Measurements from ENCODE around the gene RBBP4. TPM values are rescaled to one million over a fixed set of nuclear protein-coding genes. Genes with fewer than 3 reads are reported as not detected.

RBBP4 gene
- total and polyA plus RNA-seq, 3 donors from 2014 or later = 289 to 344 (median 296) TPM

DNA sequence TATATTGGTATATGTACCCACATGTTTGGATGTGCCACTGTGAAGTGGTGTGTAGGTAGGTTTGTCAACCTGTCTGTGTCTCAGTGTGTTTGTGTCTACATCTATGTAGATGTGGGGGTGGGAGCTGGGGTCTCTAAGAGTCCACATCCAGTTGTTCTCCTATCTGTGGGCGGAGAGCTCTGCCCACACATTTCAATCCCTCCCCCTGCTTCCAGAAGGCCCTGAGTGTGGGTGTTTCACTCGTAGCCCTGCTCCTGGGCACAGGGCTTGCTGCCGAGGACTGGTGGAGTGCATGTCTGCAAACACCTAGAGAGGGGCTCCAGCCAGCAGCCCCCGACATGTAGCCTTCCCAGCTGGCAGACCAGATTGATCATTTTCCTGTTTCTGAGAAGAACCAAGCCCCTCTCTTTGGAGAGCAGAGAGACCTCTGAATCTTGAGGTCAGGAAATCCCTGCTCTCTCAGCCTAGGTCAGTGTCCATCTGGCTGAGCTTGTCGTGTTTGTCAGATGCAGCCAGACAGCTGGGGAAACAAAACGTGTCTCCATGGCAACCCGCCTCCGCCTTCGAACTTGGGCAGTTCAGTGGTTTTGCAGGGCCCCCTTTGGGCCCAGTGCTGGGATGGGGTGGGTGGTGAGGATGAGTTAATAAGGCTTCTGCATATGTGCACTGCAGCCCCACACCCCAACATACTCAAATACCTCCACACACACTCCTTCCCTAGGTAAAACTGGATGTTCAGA lies 82.7 kb downstream of the RBBP4 start:
- H3K36me3 ChIP-seq (ENCODE audit: low read depth, missing control alignments) = no peaks in the 10 kb centered on the region
- H3K27ac ChIP-seq = no peak overlapping the region
- peaks cover 34% of the 10 kb centered on the region for H3K4me1 ChIP-seq
- no peaks in the 10 kb centered on the region for H3K9me3 ChIP-seq
- DNase-seq = no peak
- TF ChIP-seq POLR2A (IDR thresholded peaks at IDR 0.05) = no peak
- TF ChIP-seq, protein P1, sequence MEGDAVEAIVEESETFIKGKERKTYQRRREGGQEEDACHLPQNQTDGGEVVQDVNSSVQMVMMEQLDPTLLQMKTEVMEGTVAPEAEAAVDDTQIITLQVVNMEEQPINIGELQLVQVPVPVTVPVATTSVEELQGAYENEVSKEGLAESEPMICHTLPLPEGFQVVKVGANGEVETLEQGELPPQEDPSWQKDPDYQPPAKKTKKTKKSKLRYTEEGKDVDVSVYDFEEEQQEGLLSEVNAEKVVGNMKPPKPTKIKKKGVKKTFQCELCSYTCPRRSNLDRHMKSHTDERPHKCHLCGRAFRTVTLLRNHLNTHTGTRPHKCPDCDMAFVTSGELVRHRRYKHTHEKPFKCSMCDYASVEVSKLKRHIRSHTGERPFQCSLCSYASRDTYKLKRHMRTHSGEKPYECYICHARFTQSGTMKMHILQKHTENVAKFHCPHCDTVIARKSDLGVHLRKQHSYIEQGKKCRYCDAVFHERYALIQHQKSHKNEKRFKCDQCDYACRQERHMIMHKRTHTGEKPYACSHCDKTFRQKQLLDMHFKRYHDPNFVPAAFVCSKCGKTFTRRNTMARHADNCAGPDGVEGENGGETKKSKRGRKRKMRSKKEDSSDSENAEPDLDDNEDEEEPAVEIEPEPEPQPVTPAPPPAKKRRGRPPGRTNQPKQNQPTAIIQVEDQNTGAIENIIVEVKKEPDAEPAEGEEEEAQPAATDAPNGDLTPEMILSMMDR (IDR thresholded peaks at IDR 0.05) = no peak
- no peak overlapping the region for H3K4me3 ChIP-seq
- intact Hi-C loops (cut with DNase I; ENCODE audit: low total_unique reads) = no loop called here
- 60 to 65% methylated on average over 1 to 9 of the region's 9 CpGs for WGBS, 2 donors
- no peaks in the 10 kb centered on the region for H3K27me3 ChIP-seq

Small RNAs within 50 kb of the gene (small RNA-seq; reads per million reads assigned to genes)
- gene RF00019 = 0 reads per million in 2 donors

Other genes starting within 250 kb of the RBBP4 start
- gene ZBTB8B, start 186.1 kb upstream of the RBBP4 start, total RNA-seq = under 1 TPM; 0.50 to 0.55 TPM
- 0.21 TPM for gene ZBTB8B, start 186.1 kb upstream of the RBBP4 start, polyA plus RNA-seq (ENCODE audit: insufficient read depth, low read depth, low replicate concordance)
- gene ZBTB8A, start 111.8 kb upstream of the RBBP4 start, total RNA-seq = 10 to 100 TPM in 1 of 2 donors, 1 to 10 TPM in 1; 6.4 to 10.6 TPM
- gene ZBTB8A, start 111.8 kb upstream of the RBBP4 start, polyA plus RNA-seq (ENCODE audit: insufficient read depth, low read depth, low replicate concordance) = 5.6 TPM
- gene ZBTB8OS, start 658 bp upstream of the RBBP4 start, total RNA-seq = 10 to 100 TPM; 37.2 to 43.4 TPM
- gene ZBTB8OS, start 658 bp upstream of the RBBP4 start, polyA plus RNA-seq (ENCODE audit: insufficient read depth, low read depth, low replicate concordance) = 39.3 TPM
- 10 to 100 TPM in 1 of 2 donors, 1 to 10 TPM in 1; 9.0 to 11.8 TPM for gene SYNC, start 51.6 kb downstream of the RBBP4 start, total RNA-seq
- gene SYNC, start 51.6 kb downstream of the RBBP4 start, polyA plus RNA-seq (ENCODE audit: insufficient read depth, low read depth, low replicate concordance) = 12.4 TPM
- 10 to 100 TPM; 79.8 to 96.6 TPM for gene YARS1, start 166.2 kb downstream of the RBBP4 start, total RNA-seq
- gene YARS1, start 166.2 kb downstream of the RBBP4 start, polyA plus RNA-seq (ENCODE audit: insufficient read depth, low read depth, low replicate concordance) = 110 TPM
- 100 to 1,000 TPM; 120 to 133 TPM for gene S100PBP, start 166.4 kb downstream of the RBBP4 start, total RNA-seq
- 99.7 TPM for gene S100PBP, start 166.4 kb downstream of the RBBP4 start, polyA plus RNA-seq (ENCODE audit: insufficient read depth, low read depth, low replicate concordance)
- gene FNDC5, start 219.7 kb downstream of the RBBP4 start, total RNA-seq = 10 to 100 TPM in 1 of 2 donors, 1 to 10 TPM in 1; 9.4 to 16.3 TPM
- gene FNDC5, start 219.7 kb downstream of the RBBP4 start, polyA plus RNA-seq (ENCODE audit: insufficient read depth, low read depth, low replicate concordance) = 11.3 TPM
- gene HPCA, start 235.3 kb downstream of the RBBP4 start, total RNA-seq = 1 to 10 TPM; 1.7 to 6.1 TPM
- 8.8 TPM for gene HPCA, start 235.3 kb downstream of the RBBP4 start, polyA plus RNA-seq (ENCODE audit: insufficient read depth, low read depth, low replicate concordance)